ENCODE results near the gene PFDN4.
A peak's percentile ranks its signal among the peaks of the same experiment; 100 is the strongest.

The PFDN4 gene

DNA sequence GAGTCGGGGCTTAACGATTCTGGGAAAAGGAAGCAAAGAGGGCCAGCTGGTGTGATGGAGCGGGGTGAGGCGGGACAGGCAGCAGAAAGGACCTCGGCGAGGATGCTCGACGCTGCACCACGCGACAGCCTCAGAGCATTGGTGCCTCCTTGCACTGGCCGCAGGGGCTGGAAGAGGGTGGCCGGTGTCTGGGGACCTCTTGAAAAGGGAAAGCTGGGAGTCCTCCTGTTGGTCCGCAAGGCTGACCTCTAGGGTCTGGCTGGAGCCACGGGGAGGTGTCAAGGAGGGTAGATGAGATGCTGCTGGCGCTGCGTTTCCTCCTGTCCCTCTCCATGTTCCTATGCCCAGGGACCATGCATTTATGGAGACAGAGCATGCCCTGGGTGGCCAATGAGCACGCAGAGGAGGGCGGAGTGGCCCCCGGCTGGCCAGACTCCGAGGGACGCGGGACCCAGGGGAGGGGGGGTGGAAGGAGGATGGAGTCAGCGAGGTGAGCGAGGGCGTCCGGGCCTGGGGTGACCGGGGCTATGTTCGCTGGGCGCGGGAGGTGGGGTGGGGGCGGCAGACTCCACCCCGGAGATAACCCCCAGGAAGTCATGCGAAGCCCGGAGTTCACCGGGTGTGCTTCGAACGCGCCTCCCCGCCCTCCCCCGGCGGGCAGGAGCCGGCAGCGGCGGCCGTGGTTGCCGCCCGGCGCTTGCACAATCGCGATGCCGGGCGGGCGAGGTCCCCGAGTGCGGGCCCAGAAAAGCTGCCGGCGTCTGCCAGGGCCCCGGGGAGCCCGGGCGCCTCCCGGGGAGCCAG is 34.0 kb upstream of the PFDN4 start, which contains the start of gene CYP24A1:
TSS of gene CYP24A1 (minus strand) at position 334 of the 804 bp plus-strand sequence. CDS start 407 bp downstream, outside the sequence.
- DNase-seq (ENCODE audit: low read depth): no peak

DNA sequence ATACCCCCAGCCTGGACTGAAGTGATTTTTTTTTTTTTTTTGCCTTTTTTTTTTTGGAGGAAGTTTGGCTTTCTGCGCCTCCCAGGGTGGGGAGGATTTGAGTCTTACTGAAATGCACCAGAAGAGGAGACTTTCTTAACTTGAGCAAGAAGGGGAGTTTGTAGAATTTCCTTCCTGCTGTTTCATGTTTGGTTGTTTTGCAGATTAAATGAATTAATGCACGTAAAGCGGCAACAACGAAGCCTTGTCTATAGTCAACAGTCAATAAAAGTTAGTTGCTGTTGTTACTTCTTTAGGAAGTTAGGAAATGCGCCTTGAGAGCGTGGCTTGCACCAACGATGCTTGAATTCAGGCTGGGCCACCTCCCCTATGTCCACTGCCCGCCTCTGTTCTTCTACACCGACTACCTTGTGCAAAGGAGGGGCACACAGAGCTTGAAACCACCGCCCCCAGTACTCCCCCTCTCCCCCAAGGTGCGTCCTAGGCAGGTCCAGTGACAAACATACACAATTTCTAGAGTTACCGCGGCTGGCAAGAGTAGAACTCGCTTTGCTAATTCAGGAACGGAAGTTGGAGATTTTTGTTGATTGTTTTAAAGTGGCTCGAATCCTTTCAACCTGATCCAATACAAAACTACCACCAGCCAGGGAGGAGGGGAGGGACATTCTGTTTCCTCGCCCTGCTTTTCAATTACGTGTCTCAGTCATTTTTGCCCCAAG is 33.3 kb upstream of the PFDN4 start:
- no peak for DNase-seq (ENCODE audit: low read depth)

DNA sequence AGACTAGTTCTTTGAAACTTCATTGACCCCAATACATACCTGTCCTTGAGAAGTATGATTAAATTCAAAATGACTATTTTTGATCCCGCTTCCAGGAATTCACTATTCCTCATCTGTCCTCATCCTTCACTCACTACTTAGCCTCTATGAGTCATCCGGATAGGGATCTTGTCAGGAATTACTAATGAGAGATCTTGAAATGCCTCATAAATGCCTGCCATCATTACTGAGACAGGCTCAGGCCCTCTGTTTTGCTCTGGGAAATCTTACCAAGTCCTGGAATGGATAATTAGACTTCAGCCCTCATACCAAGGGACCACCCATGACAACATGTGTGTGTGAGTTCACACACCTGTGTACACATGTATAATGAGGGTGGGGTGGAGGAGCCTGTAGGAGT is 31.3 kb upstream of the PFDN4 start:
- DNase-seq (ENCODE audit: low read depth): no peak

DNA sequence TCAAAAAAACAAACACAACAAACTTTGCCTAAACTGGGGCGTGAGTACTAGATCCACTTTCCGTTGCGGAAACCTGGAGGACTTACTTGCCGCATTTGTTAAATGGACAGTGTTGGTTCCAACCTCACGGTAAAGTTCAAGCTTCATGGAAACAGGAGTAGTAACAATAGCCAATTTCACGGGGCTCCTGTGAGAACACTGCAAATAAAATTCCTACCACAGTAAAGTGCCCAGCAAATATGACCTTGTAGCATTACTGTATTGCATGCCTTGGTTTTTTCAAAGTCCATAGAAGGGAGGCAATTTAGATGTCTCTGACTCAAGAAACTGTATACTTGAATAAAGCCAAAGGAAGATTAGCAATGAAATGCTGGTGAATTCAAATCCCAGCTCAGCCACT is 30.5 kb upstream of the PFDN4 start:
- DNase-seq (ENCODE audit: low read depth): no peak

DNA sequence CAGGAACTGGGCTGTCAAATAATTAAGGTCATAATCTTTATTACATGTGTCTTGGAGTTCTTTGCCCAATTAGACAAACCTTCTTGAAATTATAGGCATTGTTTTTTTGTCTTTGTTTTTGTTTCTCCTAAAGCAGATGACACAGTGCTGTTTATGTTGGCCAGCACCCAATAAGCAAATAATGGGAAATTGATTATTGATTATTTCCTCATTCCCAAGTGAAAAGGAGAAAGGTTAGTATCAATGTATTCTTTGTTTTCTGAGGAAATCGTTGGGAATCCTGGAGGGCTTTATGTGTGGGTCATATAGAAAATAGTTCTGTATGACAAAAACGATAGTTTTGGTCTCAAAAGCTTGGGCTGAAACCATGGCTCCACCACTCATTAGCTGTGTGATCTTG is 29.6 kb upstream of the PFDN4 start:
- DNase-seq (ENCODE audit: low read depth): no peak

DNA sequence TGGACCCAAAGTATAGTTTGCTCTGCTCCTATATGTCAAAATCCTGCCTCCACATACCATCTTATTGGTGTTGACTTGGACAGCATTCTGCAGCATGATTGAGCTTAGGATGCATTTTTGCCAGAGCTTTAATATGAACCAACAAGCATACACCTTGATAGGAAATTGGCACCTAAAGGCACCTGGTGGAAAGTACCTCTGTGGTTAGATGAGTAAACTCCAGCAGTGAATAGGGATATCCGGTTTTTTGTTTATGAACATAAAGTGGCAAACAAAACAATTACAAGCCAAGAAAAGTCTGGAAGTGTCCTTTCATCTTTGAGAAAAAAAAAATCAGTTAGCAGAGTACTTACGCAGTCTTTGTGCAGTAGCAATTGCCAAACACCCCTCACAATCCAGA is 27.9 kb upstream of the PFDN4 start:
- DNase-seq (ENCODE audit: low read depth): no peak

DNA sequence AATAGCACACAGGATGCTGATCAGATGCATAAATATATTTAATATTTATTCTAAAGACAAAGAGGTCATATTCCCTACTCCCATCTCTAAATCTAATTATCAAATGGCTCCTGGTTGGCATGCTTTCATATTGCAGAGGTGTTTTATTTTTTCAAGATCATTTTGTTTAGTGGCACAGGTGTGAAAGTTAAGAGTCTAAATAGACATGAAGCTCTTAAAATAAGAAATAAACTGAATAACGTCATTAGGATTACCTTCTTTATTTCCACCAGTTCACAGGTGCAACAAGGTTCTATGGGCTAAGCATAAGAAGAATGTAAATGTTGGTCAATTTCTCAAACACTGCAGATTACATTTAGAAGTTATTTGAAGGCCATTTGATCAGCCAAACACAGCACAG is 27.0 kb upstream of the PFDN4 start:
- no peak for DNase-seq (ENCODE audit: low read depth)

DNA sequence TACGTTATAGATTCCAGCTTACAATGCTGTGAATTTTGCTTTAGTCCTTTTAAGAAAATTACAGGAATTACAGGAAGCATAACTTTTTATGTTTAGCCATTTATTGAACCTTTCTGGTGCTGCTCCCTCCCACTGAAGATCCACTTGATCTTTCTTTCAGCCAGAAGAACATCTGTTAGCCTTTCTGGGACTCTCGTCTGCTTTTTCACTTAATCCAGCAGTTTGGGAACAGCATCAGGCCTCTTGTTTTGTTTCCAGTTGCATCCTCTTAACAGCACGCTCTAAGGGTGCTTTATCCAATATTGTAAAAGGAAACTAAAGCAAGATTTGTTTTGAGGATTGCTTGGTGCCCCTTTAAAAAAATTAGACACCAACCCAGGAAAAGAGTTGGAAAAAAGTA is 23.8 kb upstream of the PFDN4 start:
- DNase-seq (ENCODE audit: low read depth): no peak

DNA sequence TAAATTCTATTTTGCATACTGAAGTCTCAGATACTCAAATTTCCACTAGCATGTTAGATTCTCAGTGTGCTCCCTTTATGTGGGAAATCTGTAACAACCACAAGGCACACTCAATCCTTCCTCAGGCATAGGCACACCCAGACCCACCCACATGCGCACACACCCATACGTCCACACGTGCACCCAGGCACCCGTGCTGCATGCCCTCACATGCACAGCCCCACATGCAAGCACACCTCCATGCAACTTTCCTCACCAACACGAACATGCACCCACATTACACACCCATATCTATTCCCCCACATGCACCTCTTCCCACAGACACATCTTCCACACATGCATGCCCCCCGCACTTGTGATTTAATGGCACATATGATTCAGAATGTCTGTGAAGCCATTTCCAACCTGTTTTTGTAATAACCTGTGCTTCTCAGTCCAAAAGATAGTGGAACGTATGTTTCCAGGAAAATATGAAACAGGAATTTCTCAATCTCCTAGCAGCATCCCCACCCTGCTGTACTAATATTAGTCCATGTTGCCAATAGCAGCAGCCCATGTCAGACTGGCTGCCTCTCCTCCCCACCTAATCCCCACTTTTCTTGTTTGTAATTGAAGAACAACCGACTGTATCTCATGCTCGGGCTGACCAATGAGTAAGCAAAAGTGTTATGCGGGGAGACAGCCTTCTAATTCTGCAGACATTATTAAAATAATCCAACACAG is 22.8 kb upstream of the PFDN4 start:
- DNase-seq (ENCODE audit: low read depth): no peak

DNA sequence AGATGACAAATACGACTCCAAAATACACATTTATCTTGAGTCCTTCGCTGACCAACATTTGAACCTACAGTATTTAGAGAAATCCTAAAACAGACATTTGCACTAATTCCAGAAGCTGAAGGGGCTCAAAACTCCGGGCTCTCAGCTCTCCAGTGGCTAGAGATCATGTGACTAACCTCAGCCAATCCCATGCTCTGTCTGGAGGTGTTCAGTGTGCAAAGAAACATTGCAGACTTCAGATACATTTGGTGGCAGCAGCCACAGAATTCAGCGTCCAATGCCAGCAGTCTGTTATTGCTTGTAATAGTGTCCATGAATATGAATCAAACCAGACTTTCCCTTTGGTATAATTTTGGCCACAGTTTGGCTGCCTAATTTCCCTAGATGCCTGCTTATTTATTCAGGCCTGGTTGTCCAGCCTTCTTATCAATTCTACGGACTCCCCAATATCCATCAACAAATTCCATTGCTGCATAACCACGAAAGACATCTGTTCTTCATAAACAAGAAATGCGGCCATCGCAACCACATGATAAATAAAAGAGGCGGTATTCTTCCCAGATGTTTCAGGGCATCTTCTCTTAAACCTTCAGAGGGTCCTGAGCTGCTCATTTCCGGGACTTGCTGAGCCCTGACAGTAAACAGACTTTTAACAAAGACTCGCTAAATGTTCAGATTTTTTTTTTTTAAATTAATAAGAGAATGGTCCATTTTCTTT is 19.6 kb upstream of the PFDN4 start:
- no peak for DNase-seq (ENCODE audit: low read depth)

DNA sequence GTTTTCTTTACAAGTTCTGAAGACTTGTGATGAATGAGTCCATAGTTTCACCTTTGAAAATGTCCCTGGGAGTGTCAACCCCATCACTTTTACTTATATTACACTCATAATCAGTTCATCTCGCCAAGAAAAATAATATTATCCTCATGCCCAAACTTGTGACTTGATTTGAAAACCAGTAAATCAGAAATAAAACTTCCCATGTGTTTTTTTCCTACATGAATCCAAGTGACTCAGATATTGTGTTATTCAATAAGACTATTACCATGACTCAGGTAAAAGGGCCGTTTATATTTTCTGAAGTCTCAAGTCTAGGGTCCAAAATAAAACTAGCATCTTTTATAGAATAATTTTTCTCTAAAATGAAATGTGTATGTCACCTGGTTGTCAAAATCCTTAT is 18.3 kb upstream of the PFDN4 start:
- DNase-seq (ENCODE audit: low read depth): no peak

DNA sequence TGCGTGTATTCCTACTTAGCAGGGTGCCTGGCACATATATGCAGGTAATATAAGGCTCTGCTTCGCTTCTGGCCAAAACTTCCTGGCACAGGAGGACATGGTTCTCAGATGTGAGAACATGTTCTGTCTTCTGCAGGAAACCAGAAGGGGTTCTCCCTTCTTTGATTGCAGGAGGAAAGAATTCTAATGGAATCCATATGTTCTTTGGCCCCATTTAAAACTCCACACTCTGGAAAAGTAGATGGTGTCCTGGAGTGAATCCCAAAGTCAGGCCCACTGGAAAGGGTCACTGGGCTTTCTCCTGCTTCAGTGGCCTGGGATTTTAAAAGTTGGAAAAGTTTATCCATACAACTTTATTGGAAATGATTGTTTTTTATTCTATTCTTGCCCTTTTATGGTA is 17.7 kb upstream of the PFDN4 start:
- DNase-seq (ENCODE audit: low read depth): no peak

DNA sequence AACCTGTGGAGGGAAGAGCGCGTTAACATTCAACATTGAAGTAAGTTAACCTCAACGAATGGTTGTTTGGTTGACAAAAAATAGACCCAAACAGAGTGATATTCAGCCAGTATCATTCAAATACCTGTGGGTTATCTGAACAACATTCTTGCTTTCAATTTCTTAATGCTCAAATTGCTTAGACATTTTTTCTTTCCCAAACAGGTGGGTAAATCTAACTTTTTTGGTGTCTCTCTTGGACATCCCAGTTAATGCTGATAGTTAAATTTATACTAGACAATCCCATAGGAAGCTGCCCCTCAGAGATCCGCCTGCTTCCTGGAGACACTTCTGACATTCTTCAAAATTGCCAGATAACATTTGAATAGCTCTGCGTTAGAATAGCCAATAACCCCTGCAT is 14.1 kb upstream of the PFDN4 start:
- no peak for DNase-seq (ENCODE audit: low read depth)

DNA sequence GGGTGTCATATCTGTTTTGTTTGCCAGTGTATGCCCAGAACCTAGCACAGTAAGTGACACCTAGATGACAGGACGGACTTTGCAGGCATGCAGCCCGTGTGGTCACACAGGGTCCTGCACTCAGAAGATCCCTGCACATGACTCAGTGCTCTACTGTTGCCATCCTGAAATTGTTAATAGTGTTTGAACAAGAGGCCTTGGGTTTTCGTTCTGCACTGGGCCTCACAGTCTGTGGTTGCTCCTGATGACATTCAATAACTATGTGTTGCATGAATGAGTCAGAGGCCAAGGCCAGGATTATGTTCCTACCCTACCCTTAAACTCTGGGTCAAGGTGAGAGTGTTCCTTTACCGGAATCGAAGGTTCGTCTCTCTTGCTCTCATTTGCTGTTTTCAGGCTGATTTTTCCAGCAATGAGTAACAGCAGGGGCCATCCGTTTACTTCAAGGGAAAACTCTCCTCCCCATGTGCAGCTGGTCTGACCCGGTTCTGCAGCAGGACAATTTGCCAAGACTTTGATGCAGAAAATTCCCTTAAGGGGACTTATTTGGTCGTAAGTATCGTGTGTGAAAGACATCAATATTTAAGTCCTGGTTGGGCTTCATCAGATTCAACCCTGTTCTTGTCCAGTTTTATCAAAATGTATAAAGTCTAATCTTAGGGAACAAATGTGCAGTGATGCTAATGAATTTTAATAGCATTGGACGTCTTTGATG is 13.0 kb upstream of the PFDN4 start:
- DNase-seq (ENCODE audit: low read depth): no peak

DNA sequence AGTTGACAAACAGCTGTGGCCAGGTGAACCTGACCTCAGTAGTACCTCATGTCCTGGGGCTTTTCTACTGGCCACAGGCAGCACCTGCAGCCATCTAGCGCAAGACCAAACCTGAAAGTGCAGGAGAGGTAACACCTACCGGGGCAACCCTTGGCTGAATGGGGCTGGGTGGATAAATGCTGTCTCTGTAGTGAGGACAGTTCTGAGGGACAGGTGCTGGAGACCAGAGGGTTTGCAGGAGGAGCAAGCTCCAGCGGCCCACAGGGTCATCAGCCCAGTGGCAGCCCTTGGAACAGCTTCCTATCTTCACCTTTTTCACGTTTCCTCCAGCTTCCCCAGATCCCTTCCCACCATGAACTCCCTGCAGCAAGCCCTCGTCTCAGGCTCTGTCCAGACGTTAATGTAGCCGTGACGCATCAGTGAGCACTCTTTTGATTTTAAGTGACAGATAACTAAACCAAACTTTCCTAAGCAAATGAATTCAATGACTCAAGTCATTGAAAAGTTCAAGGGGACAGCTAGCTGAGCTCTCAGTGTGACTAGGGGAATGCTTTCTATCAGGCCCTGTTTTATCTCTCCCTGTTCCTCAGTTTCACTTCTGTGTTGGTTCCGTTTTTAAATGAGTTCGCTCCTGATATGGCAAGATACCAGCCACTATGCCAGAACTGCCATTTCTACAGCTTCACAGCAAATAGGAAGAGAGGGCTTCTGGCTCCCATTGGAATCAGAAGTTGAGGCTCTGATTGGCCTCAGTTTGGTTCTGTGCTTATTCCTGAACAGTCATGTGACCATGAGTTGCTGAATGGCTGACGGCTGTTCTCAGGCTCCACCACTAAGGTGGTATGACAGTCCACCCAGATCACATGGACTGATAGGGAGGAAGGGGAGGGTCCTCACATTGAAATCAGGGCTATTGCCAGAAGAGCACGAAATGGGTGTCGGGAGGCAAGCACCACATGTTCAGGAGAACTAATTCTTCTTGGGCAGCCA is 12.1 kb upstream of the PFDN4 start:
- no peak for DNase-seq (ENCODE audit: low read depth)

DNA sequence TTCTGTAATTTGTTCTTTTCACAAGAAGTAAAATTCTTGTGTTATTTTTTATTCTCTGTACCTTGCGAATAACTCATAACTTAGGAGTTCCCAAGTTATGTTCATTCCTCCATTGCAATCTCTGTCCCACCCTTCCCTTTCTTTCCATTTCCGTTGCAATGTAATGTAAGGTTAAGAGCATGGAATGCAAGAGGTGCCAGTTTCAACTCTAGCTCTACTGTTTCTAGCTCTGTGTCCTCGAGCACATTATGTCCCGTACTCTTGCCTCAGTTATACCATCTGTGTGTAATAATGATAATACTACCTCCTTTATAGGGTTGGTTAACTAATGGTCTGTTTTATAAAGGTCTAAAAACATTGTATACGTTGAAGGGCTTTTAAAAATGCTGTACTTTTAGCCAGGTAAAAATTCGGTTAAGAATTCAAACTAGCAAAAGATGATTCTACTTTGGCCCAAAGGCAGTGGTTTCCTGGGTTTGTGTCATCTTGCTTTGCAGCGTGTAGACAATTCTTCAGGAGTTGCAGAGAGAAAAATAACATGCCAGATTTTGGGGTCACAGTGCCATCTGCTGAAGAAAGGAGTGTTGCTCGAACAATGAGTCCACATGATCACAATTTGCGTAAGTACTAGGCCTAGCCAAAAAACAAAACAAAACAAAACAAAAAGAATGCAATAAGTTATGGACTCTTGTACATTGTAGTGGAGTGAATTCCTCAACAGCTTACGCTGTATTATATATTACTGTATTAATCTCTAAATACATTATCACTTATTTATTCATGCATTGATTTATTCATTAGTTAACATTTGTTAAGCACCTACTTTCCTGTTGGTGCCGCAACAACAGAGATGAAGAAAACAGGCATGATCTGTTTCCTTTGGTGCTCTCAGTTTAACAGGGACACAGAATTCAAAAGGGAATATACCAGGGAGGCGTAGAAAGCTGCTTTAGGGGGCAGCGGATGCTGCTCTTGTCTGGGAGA is 10.0 kb upstream of the PFDN4 start:
- no peak for DNase-seq (ENCODE audit: low read depth)

DNA sequence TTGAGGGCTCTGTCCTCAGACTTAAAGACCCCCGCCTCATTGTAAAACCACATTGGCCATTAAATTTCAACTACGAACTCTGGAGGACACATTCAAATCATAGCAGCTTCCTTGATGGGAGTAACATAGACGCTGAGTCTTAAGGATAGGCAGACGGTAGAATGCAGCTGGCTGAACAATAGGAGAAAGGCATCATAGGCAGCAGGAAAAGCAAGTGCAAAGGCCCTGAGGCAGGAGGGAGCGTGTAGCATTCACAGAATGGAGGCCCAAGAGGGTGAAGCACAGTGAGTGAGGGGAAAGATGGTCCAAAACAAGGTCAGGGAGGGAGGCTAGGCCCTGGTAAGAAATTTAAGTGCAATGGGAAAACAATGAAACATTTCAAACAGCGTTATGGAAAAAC is 8.6 kb upstream of the PFDN4 start:
- no peak for DNase-seq (ENCODE audit: low read depth)

DNA sequence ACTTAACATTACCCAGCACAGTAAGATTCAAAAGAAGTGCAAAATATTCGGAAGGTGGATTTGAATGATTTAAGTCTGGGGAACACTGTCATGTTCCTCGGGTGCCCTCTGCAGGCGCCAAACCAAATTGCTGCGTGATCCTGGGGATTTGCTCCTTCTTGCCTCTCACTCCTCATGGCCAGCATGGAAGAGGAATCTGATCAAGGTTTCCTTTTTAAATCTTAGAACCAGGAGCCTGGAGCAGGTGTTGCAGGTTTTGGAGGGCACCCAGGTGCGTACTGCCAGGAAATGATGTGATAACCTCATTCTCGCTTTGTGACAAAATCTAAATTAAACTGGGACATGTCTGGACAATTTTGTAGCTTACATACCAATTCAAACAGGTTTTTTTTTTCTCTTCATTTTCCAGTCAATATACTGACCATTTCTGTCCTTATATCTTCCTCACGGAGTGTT is 8.1 kb upstream of the PFDN4 start:
- peak; percentile 50 for DNase-seq (ENCODE audit: low read depth)

Measured in stimulated activated CD8-positive, alpha-beta memory T cell treated with anti-CD3 and anti-CD28 coated beads, Interleukin-7, amount 100 ng/mL, for 24 hours (primary cell).